HEK293T (cell line): Measurements from ENCODE around the gene CELSR1.
"Not testable (repeated sequence)": the region's sequence is repeated elsewhere in the genome, so short reads cannot be mapped to it uniquely, and the experiment has no call there.

ENCODE experiments used
- CTCF ChIA-PET: fragments of 350-600 bp; formaldehyde crosslinking; extraction: SDS; loops from one replicate; lab custom pipeline; 2021; ENCODE audit warnings: antibody characterized with exemption, inconsistent platforms; lab: Yijun Ruan, JAX
- POLR2A ChIA-PET: fragments of 350-600 bp; formaldehyde crosslinking; extraction: SDS; loops from one replicate; lab custom pipeline; 2020; ENCODE audit warnings: antibody characterized with exemption, inconsistent platforms; lab: Yijun Ruan, JAX
- DNase-seq: peaks from one replicate; pipeline ENCODE4 v3.0.0; 2012; ENCODE audit warnings: mixed read lengths; ENCODE audit errors: extremely low spot score
- ARNT ChIP-seq: fragments of 450-650 bp; IDR thresholded peaks from 2 replicates; pipeline ENCODE4 v1.6.1; 2017; ENCODE audit warnings: mild to moderate bottlenecking
- BHLHE40 ChIP-seq: fragments of 450-650 bp; IDR thresholded peaks from 2 replicates; pipeline ENCODE4 v1.6.1; 2016; ENCODE audit warnings: mild to moderate bottlenecking, moderate library complexity, borderline replicate concordance
- CTBP1 ChIP-seq: fragments of 450-650 bp; IDR thresholded peaks from 2 replicates; pipeline ENCODE4 v1.6.1; 2016; ENCODE audit warnings: borderline replicate concordance
- ELF4 ChIP-seq: fragments of 450-650 bp; IDR thresholded peaks from 2 replicates; pipeline ENCODE4 v1.6.1; 2017; ENCODE audit warnings: antibody characterized with exemption
- FOXA1 ChIP-seq: fragments of 450-650 bp; IDR thresholded peaks from 2 replicates; pipeline ENCODE4 v1.6.1; 2016; ENCODE audit warnings: mild to moderate bottlenecking
- FOXK2 ChIP-seq: fragments of 450-650 bp; IDR thresholded peaks from 2 replicates; pipeline ENCODE4 v1.6.1; 2016; ENCODE audit warnings: mild to moderate bottlenecking
- FOXM1 ChIP-seq: fragments of 450-650 bp; IDR thresholded peaks from 2 replicates; pipeline ENCODE4 v1.6.1; 2017; ENCODE audit warnings: mild to moderate bottlenecking, borderline replicate concordance
- HDGF ChIP-seq: fragments of 450-650 bp; IDR thresholded peaks from 2 replicates; pipeline ENCODE4 v1.6.1; 2017; ENCODE audit warnings: antibody characterized with exemption, borderline replicate concordance
- L3MBTL2 ChIP-seq: fragments of 450-650 bp; conservative IDR thresholded peaks from 2 replicates; pipeline ENCODE4 v1.6.1; 2016; ENCODE audit warnings: mild to moderate bottlenecking
- LEF1 ChIP-seq: fragments of 450-650 bp; IDR thresholded peaks from 2 replicates; pipeline ENCODE4 v1.6.1; 2017; ENCODE audit warnings: mild to moderate bottlenecking, borderline replicate concordance
- NFRKB ChIP-seq: fragments of 450-650 bp; IDR thresholded peaks from 2 replicates; pipeline ENCODE4 v1.6.1; 2016; ENCODE audit warnings: mild to moderate bottlenecking, moderate library complexity
- SP1 ChIP-seq: fragments of 450-650 bp; IDR thresholded peaks from 2 replicates; pipeline ENCODE4 v1.6.1; 2017
- SUZ12 ChIP-seq: fragments of 450-650 bp; IDR thresholded peaks from 2 replicates; pipeline ENCODE4 v1.6.1; 2016; ENCODE audit warnings: mild to moderate bottlenecking
- TARDBP ChIP-seq: fragments of 450-650 bp; IDR thresholded peaks from 2 replicates; pipeline ENCODE4 v1.6.1; 2016
- ZNF384 ChIP-seq: fragments of 450-650 bp; IDR thresholded peaks from 2 replicates; pipeline ENCODE4 v1.6.1; 2016
- TF ChIP-seq, protein P1 (sequence below): fragments of 450-650 bp; IDR thresholded peaks from 2 replicates; pipeline ENCODE4 v1.6.1; 2016

CELSR1 gene

DNA sequence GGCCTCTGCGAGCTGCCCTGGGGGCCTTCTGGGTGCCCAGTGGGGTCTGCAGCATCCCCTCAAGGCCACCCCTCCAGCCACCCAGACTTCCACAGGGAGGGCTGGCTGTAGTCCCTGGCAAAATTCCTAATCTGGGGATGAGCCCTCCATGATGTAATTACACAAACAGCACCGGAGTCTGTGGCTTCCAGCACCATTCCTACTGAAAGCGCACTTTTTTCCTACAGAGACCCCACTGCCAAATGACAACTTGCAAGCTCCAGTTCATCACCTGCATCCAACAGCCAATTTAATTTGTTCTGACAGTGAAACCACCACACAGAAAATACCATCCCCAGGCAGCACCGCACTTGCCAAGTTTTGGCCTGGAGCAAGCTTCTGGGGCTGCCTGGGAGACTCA, 131.5 kb downstream of the CELSR1 start:
- TF ChIP-seq BHLHE40 (no peak), HDGF (no peak), ZNF384 (no peak), SP1 (no peak), ELF4 (no peak), FOXM1 (no peak), L3MBTL2 (no peak)
- TF ChIP-seq, protein P1, sequence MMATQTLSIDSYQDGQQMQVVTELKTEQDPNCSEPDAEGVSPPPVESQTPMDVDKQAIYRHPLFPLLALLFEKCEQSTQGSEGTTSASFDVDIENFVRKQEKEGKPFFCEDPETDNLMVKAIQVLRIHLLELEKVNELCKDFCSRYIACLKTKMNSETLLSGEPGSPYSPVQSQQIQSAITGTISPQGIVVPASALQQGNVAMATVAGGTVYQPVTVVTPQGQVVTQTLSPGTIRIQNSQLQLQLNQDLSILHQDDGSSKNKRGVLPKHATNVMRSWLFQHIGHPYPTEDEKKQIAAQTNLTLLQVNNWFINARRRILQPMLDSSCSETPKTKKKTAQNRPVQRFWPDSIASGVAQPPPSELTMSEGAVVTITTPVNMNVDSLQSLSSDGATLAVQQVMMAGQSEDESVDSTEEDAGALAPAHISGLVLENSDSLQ, result no peak
- POLR2A ChIA-PET, result no interaction called here

DNA sequence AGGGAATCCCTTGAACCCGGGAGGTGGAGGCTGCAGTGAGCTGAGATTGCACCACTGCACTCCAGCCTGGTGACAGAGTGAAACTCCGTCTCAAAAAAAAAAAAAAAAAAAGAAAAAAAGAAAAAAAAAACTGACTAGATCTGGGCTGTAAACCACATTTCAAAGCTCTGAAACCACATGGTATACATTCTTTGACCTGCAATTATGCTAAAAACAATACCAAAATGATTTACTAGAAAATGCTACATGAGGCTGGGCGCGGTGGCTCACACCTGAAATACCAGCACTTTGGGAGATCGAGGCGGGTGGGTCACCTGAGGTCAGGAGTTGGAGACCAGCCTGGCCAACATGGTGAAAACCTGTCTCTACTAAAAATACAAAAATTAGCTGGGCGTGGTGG, 133.5 kb downstream of the CELSR1 start:
- POLR2A ChIA-PET, DNase-seq, CTCF ChIA-PET: not testable (repeated sequence)

More for the DNA sequence above, 131.5 kb downstream of the CELSR1 start:
- no peak for DNase-seq
- CTCF ChIA-PET, result interaction anchor here (0.8 kb wide), 1 partner anchor 436 kb away, joined by 4 read pairs; no protein-coding TSS in a partner anchor

DNA sequence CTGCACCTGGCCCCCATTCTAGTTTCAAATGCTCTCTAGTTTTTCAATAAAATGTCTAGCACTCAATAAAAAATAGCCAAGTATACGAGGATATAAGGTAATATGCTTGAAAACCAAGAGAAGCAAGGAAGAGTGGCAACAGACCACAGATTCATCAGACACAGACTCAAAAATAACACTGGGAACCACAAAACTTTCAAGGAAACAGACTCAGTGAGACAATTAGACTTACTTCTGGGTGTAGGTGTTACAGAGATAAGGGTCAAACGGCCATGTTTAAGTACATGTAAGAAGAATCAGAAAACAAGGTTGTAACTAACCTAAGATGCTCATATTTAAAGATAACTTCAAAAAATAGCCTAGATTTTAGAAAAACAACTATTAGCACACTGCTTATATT, 134.9 kb downstream of the CELSR1 start:
- no peak for DNase-seq
- CTCF ChIA-PET, result no interaction called here
- no peak for TF ChIP-seq BHLHE40
- TF ChIP-seq FOXM1, result no peak
- TF ChIP-seq, protein P1, result no peak
- no peak for TF ChIP-seq HDGF
- no peak for TF ChIP-seq ELF4
- no peak for TF ChIP-seq CTBP1
- TF ChIP-seq ARNT, result no peak
- TF ChIP-seq LEF1, result no peak
- no peak for TF ChIP-seq NFRKB
- TF ChIP-seq SP1, result no peak
- TF ChIP-seq SUZ12, result no peak
- POLR2A ChIA-PET, result no interaction called here

DNA sequence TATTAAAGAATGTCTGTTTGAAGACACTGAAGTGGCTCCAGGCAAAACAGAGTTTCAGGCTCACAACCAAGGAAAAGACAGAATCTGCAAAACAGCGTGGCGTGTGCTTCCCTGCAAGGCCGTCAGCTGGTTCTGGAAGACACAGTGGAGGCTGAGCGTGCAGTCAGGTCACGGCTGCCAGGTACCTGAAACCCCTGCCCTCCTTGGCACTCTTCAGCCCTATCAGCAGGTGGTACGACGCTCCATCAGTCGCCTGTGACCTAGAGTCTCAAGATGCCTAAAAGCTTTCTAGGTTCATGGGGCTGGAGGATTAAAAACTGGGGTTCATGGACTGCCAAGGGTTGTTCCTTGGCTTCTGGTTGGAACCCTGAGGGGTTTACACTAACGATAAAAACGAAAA, 136.1 kb downstream of the CELSR1 start:
- no peak for DNase-seq
- CTCF ChIA-PET, result no interaction called here
- TF ChIP-seq FOXK2 (no peak), FOXM1 (no peak), LEF1 (no peak), FOXA1 (no peak), ZNF384 (no peak), ARNT (no peak), TARDBP (no peak), NFRKB (no peak), SUZ12 (no peak), CTBP1 (no peak), BHLHE40 (no peak), HDGF (no peak), SP1 (no peak), L3MBTL2 (no peak), ELF4 (no peak)
- TF ChIP-seq, protein P1, result no peak
- POLR2A ChIA-PET, result no interaction called here

DNA sequence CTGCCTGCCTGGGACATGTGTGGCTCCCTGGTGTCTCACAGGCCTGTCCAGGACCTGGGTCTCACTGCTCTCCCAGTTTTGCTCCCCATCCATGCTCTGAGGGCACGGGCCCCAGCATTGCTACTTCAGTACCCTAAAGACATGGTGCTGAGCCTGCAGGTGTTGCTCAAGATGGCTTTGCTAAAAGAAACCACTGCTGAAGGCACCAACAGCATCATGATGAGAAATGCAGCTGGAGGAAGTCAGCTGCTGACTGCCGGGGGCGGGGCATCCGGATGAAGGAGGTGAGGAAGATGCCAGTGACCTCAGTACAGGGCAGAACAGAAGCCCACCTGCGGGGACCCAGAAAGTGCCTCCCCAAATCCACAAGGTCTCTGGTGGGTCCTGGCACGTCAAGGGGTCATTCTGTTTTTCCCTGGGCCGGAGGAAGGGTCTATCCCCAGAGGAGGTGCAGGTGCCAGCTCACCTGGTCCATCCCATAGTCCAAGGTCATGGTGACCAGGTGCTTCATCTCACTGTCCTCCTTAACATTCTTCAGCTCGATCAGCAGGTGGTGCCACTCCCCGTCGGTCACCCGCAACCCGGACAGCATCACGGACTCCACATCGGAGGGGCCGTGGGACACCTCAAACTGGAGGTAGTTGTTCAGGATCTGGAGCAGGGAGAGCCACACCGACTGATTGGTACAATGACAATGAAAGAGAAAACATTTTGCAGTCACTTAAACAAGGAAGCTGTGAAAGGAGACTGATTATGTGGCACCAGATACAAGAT, 138.0 kb downstream of the CELSR1 start:
- ChIA-PET POLR2A (no interaction called here), CTCF (no interaction called here)
- DNase-seq, result no peak
- TF ChIP-seq L3MBTL2 (no peak), FOXA1 (no peak), FOXK2 (no peak), FOXM1 (no peak), NFRKB (no peak), SUZ12 (no peak), ZNF384 (no peak), LEF1 (no peak), BHLHE40 (no peak)

DNA sequence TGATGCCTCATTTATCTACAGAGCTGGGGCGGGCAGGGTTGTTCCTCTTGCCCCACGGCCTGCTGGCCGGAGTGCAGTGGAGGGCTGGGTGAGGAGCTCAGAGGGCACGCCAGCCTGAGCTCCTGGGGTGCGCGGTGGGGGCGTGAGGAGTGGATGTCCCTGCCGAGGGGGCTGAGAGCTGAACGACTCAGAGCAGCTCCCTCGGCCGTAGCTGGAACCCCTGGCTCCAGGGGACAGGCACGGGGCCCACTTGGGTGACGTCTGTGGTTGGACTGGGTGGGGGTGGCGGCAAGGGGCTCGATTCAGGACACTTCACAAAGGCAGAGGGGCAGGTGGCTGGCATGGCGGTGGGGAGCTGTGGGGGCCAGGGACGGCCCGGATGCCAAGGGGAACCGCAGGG, 139.5 kb downstream of the CELSR1 start:
- CTCF ChIA-PET, result interaction anchor here (1.0 kb wide), 1 partner anchor 30 kb away, joined by 3 read pairs; no protein-coding TSS in a partner anchor
- TF ChIP-seq SUZ12, result no peak
- TF ChIP-seq, protein P1, result no peak
- TF ChIP-seq LEF1, result no peak
- TF ChIP-seq ZNF384, result no peak
- no peak for TF ChIP-seq NFRKB
- TF ChIP-seq HDGF, result no peak
- TF ChIP-seq FOXK2, result no peak
- no peak for TF ChIP-seq CTBP1
- TF ChIP-seq ARNT, result no peak
- TF ChIP-seq BHLHE40, result no peak
- TF ChIP-seq FOXA1, result no peak
- no peak for TF ChIP-seq ELF4
- no peak for TF ChIP-seq TARDBP
- TF ChIP-seq FOXM1, result no peak
- no peak for TF ChIP-seq SP1
- no peak for TF ChIP-seq L3MBTL2
- POLR2A ChIA-PET, result no interaction called here
- no peak for DNase-seq
